ENCODE results near the gene TRAFD1. TPM values are rescaled to one million over a fixed set of nuclear protein-coding genes. Genes with fewer than 3 reads are reported as not detected.
A peak's percentile ranks its signal among the peaks of the same experiment; 100 is the strongest.

The TRAFD1 gene
- total RNA-seq (22.4 and 24.9 TPM in 2 replicates), polyA plus RNA-seq (17.3 and 20.3 TPM in 2 replicates), polyA minus RNA-seq (23.1 and 27.4 TPM in 2 replicates), Bru-seq, nascent RNA (percentile 65 among the genes with signal in this experiment), BruChase-seq, experiment 1, labeled RNA remaining after a 6-hour chase (percentile 61 among the genes with signal in this experiment), BruChase-seq, experiment 2, labeled RNA remaining after a 2-hour chase (percentile 66 among the genes with signal in this experiment)
- 20.3 and 20.5 TPM in 2 replicates for polyA plus RNA-seq (2011; cell fraction: cytosol; rRNA removed)
- 20.3 and 22.4 TPM in 2 replicates for polyA plus RNA-seq (2011; cell fraction: nucleus; rRNA removed)
- polyA plus RNA-seq (2012) = 26.9 and 28.5 TPM in 2 replicates
- polyA minus RNA-seq (2011; cell fraction: cytosol; rRNA and poly(A)+ RNA removed) = 16.3 TPM
- polyA minus RNA-seq (2011; cell fraction: nucleus; rRNA and poly(A)+ RNA removed) = 7.1 and 10.6 TPM in 2 replicates
- long read RNA-seq, transcript TRAFD1-202 (12 exons, 2,697 nt) = major isoform, 52 of 76 reads
- long read RNA-seq, partial matches to known transcripts = 13 of 76 reads
- long read RNA-seq, other reads (novel, unspliced or antisense) = 7 of 76 reads

- peak; percentile 99 for DNase-seq (ENCODE audit: low read depth, low spot score)
Measured at GRCh38 chr12:112125250-112125999, at the start of gene TRAFD1. Gene TRAFD1, plus strand, starts transcription at chr12:112125560. Its CDS starts 4,963 bp downstream, at chr12:112130523.

More at GRCh38 chr12:112125250-112125999, at the start of gene TRAFD1:
- TF ChIP-seq FOS (IDR thresholded peaks at IDR 0.05; ENCODE audit: borderline replicate concordance, insufficient read depth, low read length) (no peak), MAX (IDR thresholded peaks at IDR 0.05; ENCODE audit: insufficient read depth, insufficient read length) (no peak), POLR2AphosphoS5 (IDR thresholded peaks at IDR 0.05; ENCODE audit: insufficient read depth, low read depth, low read length) (peak; percentile 92), CTCF (IDR thresholded peaks at IDR 0.05; ENCODE audit: extremely low read depth in 1 of 2, insufficient read depth in 1 of 2, low read depth in 1 of 2, low read length in 2 of 2) (no peak), POLR2A (IDR thresholded peaks at IDR 0.05; ENCODE audit: low read depth, low read length) (peak; percentile 98)
- intact Hi-C loops (cut with micrococcal nuclease) (loop anchor here (1.0 to 2.0 kb wide), 2 partner anchors 9 to 17 kb away; partner anchors contain the start of gene NAA25), dilution Hi-C loops (cut with MboI; ENCODE audit: extremely low pct_ligation_motif_present, low sequenced_read_pairs) (no loop called here)
- Histone ChIP-seq H4K20me1 (replicated peaks; ENCODE audit: control insufficient read depth, extremely low read depth, insufficient read depth, low read length) (no peaks in the 10 kb centered on the region), H3K4me3 (replicated peaks in 1 of 3; ENCODE audit: insufficient read depth in 1 of 3, low read depth in 1 of 3, low read length in 3 of 3) (peak within 1 kb of the TSS; percentile 52 to 64 (median 61)), H3K4me2 (ENCODE audit: insufficient read depth, low read length) (peak within 1 kb of the TSS; percentile 44), H2AFZ (ENCODE audit: low read depth, low read length) (peak within 1 kb of the TSS; percentile 80), H3K4me1 (ENCODE audit: control insufficient read depth, extremely low read depth, insufficient read depth, low read length) (peaks cover 14% of the 10 kb centered on the region), H3K36me3 (ENCODE audit: control insufficient read depth in 2 of 2, extremely low read depth in 1 of 2, insufficient read depth in 2 of 2, low read length in 2 of 2) (no peaks in the 10 kb centered on the region), H3K27ac (ENCODE audit: insufficient read depth, low read depth, low read length) (peak within 1 kb of the TSS; percentile 44), H3K9me1 (replicated peaks; ENCODE audit: control insufficient read depth, extremely low read depth, insufficient read depth, low read length) (no peaks in the 10 kb centered on the region), H3K9ac (replicated peaks; ENCODE audit: extremely low read depth, insufficient read depth, low read length) (peak within 1 kb of the TSS; percentile 82), H3K79me2 (ENCODE audit: control insufficient read depth, insufficient read depth, low read length) (peaks cover 5% of the 10 kb centered on the region), H3K9me3 (replicated peaks; ENCODE audit: control insufficient read depth, insufficient read depth, low read length) (no peaks in the 10 kb centered on the region), H3K27me3 (ENCODE audit: control insufficient read depth in 2 of 2, insufficient read depth in 2 of 2, low read length in 2 of 2) (peaks cover 0 to 2% of the 10 kb centered on the region in 2 experiments)
- CTCF ChIA-PET = interaction anchor here (0.6 to 2.7 kb wide), 5 partner anchors 9 to 134 kb away, joined by 3 to 12 read pairs (median 6); partner anchors contain the start of gene NAA25
- peak; percentile 99 for FAIRE-seq
- BruUV-seq (replicated peaks) = TSS peak; percentile 32
- POLR2A ChIA-PET = interaction anchor here (0.7 to 1.8 kb wide), 5 partner anchors 9 to 29 kb away, joined by 3 to 13 read pairs (median 4); partner anchors contain the start of gene NAA25
